Measurements from ENCODE around the gene IL34.

GRCh38 chr16:70653406-70653805, 7.0 kb downstream of the IL34 start:
- TF ChIP-seq TCF4 (CRISPR knock-in tag; IDR thresholded peaks at IDR 0.05; ENCODE audit: borderline replicate concordance) (no peak), ZFP3 (CRISPR knock-in tag; IDR thresholded peaks at IDR 0.05) (no peak), ZC3H10 (CRISPR knock-in tag; IDR thresholded peaks at IDR 0.05) (no peak), RARB (CRISPR knock-in tag; IDR thresholded peaks at IDR 0.05) (no peak), CREB5 (CRISPR knock-in tag; IDR thresholded peaks at IDR 0.05; ENCODE audit: low read depth) (no peak), ZNF565 (CRISPR knock-in tag; conservative IDR thresholded peaks at IDR 0.05; ENCODE audit: low read depth) (no peak), POU6F1 (CRISPR knock-in tag; IDR thresholded peaks at IDR 0.05; ENCODE audit: borderline replicate concordance, low read depth) (no peak), ARNTL (CRISPR knock-in tag; IDR thresholded peaks at IDR 0.05; ENCODE audit: borderline replicate concordance, low read depth) (no peak), ZFP30 (CRISPR knock-in tag; IDR thresholded peaks at IDR 0.05) (no peak), BACH2 (CRISPR knock-in tag; IDR thresholded peaks at IDR 0.05; ENCODE audit: borderline replicate concordance) (no peak), ISL1 (CRISPR knock-in tag; IDR thresholded peaks at IDR 0.05) (no peak), ZNF8 (CRISPR knock-in tag; IDR thresholded peaks at IDR 0.05) (no peak)

Measured in SK-N-SH treated with all-trans-retinoic acid at 6 μM for 48 hours (cell line).